DMS153 treated with DMSO at 0.1 percent for 48 hours (cell line): Measurements from ENCODE around the gene PANX1.
A peak's percentile ranks its signal among the peaks of the same experiment; 100 is the strongest.

Experiments
- DNase-seq: peaks from one replicate; lab custom pipeline; 2025; ENCODE audit not compliant: unreplicated experiment; lab: John Stamatoyannopoulos, UW

PANX1 gene

GRCh38 chr11:94128291-94128745 is 323 bp upstream of the PANX1 start:
- peak; percentile 36 for DNase-seq

GRCh38 chr11:94129512-94130297 is 1.1 kb downstream of the PANX1 start:
- no peak for DNase-seq

- DNase-seq, result no peak
Measured at GRCh38 chr11:94130298-94131046, 1.8 kb downstream of the PANX1 start.

- DNase-seq, result no peak
Measured at GRCh38 chr11:94131047-94131717, 2.5 kb downstream of the PANX1 start.

- no peak for DNase-seq
Measured at GRCh38 chr11:94131718-94132115, 3.1 kb downstream of the PANX1 start.

GRCh38 chr11:94132152-94132558 is 3.5 kb downstream of the PANX1 start:
- DNase-seq, result no peak

- no peak for DNase-seq
Measured at GRCh38 chr11:94132823-94133408, 4.3 kb downstream of the PANX1 start.

GRCh38 chr11:94133752-94134151 is 5.1 kb downstream of the PANX1 start:
- no peak for DNase-seq

GRCh38 chr11:94134651-94135512 is 6.2 kb downstream of the PANX1 start:
- DNase-seq, result no peak

- DNase-seq, result no peak
Measured at GRCh38 chr11:94139416-94139815, 10.8 kb downstream of the PANX1 start.

- no peak for DNase-seq
Measured at GRCh38 chr11:94140154-94140655, 11.6 kb downstream of the PANX1 start.

GRCh38 chr11:94141511-94142307 is 13.1 kb downstream of the PANX1 start:
- DNase-seq, result no peak

- no peak for DNase-seq
Measured at GRCh38 chr11:94142308-94143281, 14.0 kb downstream of the PANX1 start.

GRCh38 chr11:94144216-94144615 is 15.6 kb downstream of the PANX1 start:
- no peak for DNase-seq

- no peak for DNase-seq
Measured at GRCh38 chr11:94144664-94145063, 16.0 kb downstream of the PANX1 start.

GRCh38 chr11:94145431-94145830 is 16.8 kb downstream of the PANX1 start:
- DNase-seq, result no peak

GRCh38 chr11:94145916-94146315 is 17.3 kb downstream of the PANX1 start:
- no peak for DNase-seq

- DNase-seq, result no peak
Measured at GRCh38 chr11:94147433-94147845, 18.8 kb downstream of the PANX1 start.
